GM12875 (cell line): ENCODE data around the gene KCNT1.

Experiments used
- H3K4me3 ChIP-seq: one replicate; pipeline ENCODE4 v1.5.1; 2011; ENCODE audit warnings: low read depth, low read length, control low read depth
- CTCF ChIP-seq: IDR thresholded peaks from 2 replicates; pipeline ENCODE4 v1.5.1; 2011; ENCODE audit warnings: low read depth, mild to moderate bottlenecking, control low read depth, inconsistent platforms, low read length, moderate library complexity, borderline replicate concordance; ENCODE audit not compliant: insufficient read depth

Gene KCNT1

DNA sequence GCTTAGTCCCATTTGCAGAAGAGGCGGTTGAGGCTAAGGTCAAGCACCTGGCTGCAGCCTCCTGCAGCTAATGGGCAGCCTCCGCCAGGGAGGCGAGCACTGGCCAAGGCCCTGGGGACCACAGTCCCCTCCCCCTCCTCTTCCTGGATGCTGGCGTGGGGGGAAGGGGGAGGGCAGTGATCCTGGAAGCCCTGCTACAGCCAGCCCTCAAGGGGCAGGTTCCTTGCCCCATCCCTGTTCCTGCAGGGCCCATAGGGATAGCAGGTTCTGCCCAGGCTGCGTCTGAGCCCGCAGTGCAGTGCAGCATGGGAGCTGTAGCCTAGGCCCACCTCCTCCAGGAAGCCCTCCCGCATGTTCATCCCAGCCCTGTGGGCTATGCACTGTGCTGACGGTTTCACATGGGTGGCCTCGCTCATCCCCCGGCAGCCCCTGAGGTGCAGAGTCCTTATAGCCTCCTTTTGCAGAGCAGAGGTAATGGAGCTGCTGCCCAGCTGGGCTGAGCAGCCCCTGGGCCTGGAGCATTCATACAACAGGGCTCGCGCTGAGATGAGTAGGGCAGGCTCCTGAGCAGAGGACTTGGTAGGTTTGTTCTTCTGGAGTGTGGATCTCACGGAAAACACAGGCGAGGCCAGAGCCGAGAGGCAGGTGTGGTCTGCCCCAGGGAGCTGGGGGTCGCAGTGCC lies 36.0 kb downstream of the KCNT1 start:
- H3K4me3 ChIP-seq: no peak overlapping the region
- TF ChIP-seq CTCF: no peak

GRCh38 chr9:135739271-135740220 lies 37.6 kb downstream of the KCNT1 start:
- H3K4me3 ChIP-seq: no peak overlapping the region
- no peak for TF ChIP-seq CTCF

DNA sequence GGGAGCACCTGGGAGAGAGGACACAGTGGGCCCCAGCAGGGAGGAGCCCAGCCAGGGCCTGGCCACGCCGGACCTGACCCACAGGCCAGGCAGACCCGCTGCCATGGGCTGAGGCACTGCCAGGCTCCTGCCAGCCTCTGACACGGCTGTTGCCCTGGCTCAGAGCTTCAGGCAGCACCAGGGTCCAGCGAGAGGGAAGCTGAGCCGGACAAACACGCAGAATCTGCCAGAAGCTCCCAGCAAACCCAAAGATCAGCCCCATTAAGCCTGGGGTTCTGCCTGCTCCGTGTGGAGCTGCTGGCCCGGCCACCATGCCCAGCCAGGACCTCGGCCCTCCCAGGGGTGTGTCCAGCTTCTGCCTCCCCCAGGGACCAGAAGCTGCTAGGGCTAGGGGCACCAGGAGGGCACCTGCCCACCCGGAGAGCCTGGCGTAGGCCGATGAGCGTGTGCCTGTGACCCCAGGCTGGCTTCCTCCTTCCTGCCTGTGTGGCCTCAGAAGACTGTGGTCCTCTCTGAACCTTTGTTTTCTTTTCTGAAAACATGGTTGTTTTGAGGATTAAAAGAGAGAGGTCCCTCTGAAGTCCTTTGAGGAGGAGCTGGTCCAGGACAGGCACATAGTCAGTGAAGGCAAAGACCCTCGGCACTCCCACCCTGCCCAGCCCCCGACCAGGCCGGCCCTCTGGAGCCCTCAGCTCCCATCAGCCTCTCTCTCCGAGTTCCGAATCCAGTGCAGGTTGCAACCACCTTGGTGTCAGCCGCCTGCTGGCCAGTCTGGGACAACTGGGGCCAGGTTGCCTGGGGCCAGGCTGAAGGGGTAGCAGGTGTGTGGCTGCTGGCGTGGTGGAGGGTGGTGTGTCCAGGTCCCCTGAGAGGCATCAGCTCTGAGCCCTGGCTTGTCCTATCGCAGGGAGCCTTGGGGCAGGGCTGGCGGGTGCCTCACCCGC lies 39.6 kb downstream of the KCNT1 start:
- TF ChIP-seq CTCF: no peak

DNA sequence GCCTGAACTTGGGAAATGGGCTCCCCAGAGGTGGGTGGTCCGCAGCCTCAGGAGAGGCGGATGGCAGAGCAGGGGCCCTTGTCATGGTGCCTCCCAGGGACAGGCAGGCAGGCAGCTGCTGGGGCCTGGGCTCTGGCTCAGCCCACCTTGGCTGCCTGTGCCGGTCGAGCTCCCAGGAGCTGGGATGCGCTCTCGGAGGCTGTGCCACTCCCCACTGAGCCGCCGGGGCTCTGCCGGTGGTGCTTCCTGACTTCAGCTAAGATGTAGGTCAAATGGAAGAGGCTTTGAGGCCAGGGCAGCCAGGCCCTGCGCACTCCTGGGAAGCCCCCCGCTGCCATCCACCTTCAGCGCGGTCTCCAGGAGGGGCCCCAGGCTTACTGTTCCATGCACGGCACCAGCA lies 41.0 kb downstream of the KCNT1 start:
- H3K4me3 ChIP-seq: no peak overlapping the region
- TF ChIP-seq CTCF: no peak

More for the DNA sequence above, 39.6 kb downstream of the KCNT1 start:
- H3K4me3 ChIP-seq: no peak overlapping the region

- no peak overlapping the region for H3K4me3 ChIP-seq
- TF ChIP-seq CTCF: no peak
Observed at GRCh38 chr9:135743546-135744332, 41.8 kb downstream of the KCNT1 start.
